Stimulated activated CD8-positive, alpha-beta memory T cell treated with anti-CD3 and anti-CD28 coated beads, Interleukin-7, amount 100 ng/mL, for 48 hours (primary cell): Measurements from ENCODE around the gene RTN4R.

Experiments
- DNase-seq, 2 donors: peaks; one replicate each; pipeline ENCODE4 v3.0.0-alpha.2; 2020; ENCODE audit warnings: low read depth in 1 of 2; ENCODE audit errors: extremely low read depth in 1 of 2

The RTN4R gene

GRCh38 chr22:20231514-20232236, 36.4 kb downstream of the RTN4R start:
- no peak for DNase-seq

DNA sequence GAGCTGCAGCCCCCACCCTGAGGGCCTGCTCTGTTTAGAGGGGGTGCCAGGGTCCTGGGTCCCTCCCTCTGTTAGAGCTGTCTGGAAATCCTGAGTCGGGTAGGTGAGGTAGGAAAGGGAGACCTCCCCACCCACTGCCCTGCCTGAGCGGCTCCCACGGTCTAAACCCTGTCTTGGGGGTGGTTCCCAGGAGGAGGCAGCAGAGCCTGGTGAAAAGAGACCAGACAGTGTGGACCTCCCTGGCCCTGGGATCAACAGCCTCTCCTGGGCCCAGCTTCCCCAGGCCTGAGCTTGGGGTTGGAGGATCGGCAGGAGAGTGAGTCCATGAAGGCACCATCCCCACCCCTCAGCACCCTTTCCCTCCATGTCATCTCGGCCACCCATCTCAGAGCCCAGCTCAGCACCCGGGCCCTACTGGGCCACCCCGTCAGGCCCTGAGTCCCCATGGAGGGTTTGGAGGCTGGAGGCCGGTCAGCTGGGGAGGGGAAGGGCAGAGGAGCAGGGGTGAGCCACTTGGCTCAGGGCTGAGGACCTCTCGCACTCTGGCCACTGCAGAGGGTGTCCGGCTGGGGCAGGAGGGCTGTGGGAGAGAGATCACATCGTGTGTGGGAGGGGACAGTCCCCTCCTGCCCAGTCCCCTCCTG, 37.2 kb downstream of the RTN4R start:
- no peak for DNase-seq

- no peak for DNase-seq
Observed at GRCh38 chr22:20229916-20230775, 38.0 kb downstream of the RTN4R start.

DNA sequence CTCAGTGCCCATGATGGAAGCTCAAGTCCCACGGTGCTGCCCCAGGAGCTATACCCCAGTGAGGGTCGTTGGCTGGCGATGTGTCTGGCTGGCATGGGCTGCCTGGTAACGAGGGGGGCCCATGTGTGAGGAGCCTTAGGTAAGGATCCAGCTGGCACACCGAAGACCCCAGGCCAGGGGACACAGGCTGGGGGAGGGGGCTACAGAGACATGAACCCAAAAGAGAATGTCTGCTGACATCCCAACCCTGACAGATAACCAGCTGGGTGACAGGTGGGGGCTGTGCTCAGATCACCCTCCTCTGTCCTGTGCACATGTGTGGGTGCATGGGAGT, 39.2 kb downstream of the RTN4R start:
- no peak for DNase-seq

- DNase-seq = no peak
Observed at GRCh38 chr22:20228055-20228938, 39.8 kb downstream of the RTN4R start.

- no peak for DNase-seq
Observed at GRCh38 chr22:20227363-20227762, 40.8 kb downstream of the RTN4R start.

DNA sequence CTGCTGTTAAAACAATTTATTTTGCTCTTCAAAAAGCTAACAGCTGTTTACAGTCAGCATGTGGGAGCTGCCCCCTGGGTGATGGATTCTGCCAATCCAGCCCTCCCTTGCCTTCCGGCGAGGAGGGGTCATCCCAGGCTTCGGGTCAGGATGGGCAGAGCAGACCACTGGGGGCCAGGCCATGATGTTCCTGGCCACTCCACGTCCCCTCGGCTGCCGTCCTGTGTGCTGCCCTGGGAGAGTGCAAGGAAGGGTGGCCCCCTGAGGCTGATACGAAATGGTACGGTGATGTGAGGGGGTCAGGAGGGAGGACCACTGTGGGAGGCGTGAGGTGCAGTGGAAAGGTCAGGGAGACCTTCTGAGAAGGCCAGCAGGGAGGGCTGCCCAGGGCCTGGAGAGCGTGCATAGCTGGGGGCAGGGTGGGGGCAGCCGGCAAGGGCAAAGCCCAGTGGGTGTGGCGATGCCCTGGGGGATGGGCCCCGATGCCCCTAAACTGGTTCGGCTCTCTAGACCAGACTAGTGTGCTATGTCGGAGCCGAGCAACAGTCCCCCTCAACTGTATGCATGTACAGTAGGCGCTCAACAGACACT, 41.3 kb downstream of the RTN4R start:
- no peak for DNase-seq

DNA sequence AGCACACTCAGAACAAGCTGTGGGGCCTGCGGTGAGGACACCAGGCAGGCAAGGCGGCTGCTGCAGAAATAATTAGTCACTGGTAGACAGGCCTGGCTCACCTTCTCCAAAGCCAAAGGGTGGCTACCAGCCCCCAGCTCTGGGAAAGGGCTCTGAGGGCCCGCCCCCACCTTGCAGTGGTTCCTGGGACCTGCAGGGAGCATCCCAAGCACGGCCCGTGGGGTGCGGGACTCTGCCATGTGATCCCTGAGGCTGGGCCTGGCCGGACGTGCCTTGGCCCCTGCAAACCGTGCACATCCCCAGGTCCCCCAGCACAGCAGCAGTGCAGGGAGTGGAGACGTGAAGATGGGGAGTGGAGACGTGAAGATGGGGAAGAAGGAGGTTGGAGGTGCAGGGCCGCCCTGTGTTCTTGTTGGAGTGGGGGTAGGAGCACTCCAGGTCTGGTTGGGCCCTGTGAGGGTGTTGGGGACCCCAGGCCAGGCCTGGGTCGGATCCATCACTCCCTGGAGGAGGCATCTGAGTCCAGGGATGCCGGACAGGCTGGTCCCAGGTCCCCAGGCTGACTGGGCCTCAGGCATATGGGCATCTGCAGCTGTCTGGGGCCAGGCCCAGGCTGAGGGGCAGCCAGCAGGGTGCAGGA, 41.9 kb downstream of the RTN4R start:
- no peak for DNase-seq

DNA sequence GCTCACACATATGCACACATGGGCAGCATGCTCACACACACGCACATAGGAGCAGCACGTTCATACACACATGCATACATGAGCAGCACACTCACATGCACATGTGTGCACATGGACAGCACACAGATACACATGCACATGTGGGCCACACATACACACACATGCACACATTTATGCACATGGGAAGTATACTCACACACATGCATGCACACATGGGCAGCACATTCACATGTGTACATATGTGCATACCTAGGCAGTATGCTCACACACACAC, 42.5 kb downstream of the RTN4R start:
- no peak for DNase-seq

DNA sequence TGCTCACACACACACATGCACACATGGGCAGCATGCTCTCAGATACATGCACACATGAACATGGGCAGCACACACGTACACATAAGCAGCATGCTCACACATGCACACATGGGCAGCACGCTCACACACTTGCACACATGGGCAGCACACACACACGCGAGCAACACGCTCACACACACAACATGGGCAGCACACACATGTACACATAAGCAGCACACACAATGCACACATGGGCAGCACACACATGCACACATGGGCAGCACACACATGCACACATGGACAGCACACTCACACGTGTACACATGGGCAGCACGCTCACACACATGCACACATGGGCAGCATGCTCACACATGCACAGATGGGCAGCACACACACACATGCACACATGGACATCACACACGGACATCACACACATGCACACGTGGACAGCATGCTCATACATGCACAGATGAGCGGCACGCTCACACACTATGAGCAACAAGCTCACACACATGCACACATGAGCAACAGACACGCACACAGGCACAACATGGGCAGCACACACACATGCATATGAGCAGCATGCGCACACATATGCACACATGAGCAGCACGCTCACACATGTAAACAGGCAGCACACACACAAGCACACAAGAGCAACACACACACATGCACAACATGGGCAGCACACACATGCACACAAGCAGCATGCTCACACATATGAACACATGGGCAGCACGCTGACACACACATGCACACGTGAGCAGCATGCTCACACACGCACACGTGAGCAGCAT, 43.0 kb downstream of the RTN4R start:
- no peak for DNase-seq

GRCh38 chr22:20224256-20224626, 43.9 kb downstream of the RTN4R start:
- no peak for DNase-seq

GRCh38 chr22:20223421-20224255, 44.5 kb downstream of the RTN4R start:
- DNase-seq = no peak

- no peak for DNase-seq
Observed at GRCh38 chr22:20222764-20223420, 45.2 kb downstream of the RTN4R start.

- no peak for DNase-seq
Observed at GRCh38 chr22:20221421-20222340, 46.4 kb downstream of the RTN4R start.

GRCh38 chr22:20220629-20221026, 47.5 kb downstream of the RTN4R start:
- no peak for DNase-seq

- no peak for DNase-seq
Observed at GRCh38 chr22:20219667-20220628, 48.2 kb downstream of the RTN4R start.
